Measurements from ENCODE around the gene TTC3. TPM values are rescaled to one million over a fixed set of nuclear protein-coding genes. Genes with fewer than 3 reads are reported as not detected.
"Not testable (repeated sequence)": the region's sequence is repeated elsewhere in the genome, so short reads cannot be mapped to it uniquely, and the experiment has no call there.

Gene TTC3
- total RNA-seq, 2 experiments from 2014 or later, result 70.2 to 74.0 TPM

DNA sequence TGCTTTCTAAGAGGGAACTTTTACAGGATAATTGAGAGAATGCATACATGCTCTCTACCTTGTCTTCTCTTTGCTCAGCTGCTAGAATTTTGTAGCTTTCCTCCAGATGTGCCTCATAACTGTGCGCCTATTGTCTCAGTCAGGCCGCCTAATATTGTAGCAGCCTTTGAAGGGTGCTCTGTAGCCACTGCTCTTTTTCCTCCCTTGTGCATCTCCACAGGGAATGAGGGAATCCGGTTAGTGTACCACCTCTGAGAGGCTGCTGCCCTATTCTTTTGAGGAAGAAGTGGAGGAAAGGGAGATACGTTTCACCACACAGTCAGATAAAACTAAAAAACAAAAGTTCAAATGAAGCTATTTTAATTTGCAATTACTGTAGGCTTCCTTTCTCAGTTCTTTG, 22.8 kb downstream of the TTC3 start:
- DNase-seq, result no peak
- intact Hi-C loops (cut with micrococcal nuclease), result no loop called here
- POLR2A ChIA-PET, result interaction anchor here (0.7 kb wide), 1 partner anchor 90 kb away, joined by 3 read pairs; no protein-coding TSS in a partner anchor
- H3K36me3 Mint-ChIP-seq (ENCODE audit: low read depth), result peaks cover 23% of the 10 kb centered on the region
- no peaks in the 10 kb centered on the region for H3K9me3 Mint-ChIP-seq
- H3K27me3 Mint-ChIP-seq, result no peaks in the 10 kb centered on the region
- H3K4me3 Mint-ChIP-seq, result no peak overlapping the region
- no peaks in the 10 kb centered on the region for H3K4me1 Mint-ChIP-seq (ENCODE audit: low read depth)
- CTCF ChIA-PET, result interaction anchor here (0.9 kb wide), 1 partner anchor 21 kb away, joined by 3 read pairs; no protein-coding TSS in a partner anchor
- H3K27ac Mint-ChIP-seq, result no peak overlapping the region
- TF ChIP-seq, protein P1, sequence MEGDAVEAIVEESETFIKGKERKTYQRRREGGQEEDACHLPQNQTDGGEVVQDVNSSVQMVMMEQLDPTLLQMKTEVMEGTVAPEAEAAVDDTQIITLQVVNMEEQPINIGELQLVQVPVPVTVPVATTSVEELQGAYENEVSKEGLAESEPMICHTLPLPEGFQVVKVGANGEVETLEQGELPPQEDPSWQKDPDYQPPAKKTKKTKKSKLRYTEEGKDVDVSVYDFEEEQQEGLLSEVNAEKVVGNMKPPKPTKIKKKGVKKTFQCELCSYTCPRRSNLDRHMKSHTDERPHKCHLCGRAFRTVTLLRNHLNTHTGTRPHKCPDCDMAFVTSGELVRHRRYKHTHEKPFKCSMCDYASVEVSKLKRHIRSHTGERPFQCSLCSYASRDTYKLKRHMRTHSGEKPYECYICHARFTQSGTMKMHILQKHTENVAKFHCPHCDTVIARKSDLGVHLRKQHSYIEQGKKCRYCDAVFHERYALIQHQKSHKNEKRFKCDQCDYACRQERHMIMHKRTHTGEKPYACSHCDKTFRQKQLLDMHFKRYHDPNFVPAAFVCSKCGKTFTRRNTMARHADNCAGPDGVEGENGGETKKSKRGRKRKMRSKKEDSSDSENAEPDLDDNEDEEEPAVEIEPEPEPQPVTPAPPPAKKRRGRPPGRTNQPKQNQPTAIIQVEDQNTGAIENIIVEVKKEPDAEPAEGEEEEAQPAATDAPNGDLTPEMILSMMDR (IDR thresholded peaks at IDR 0.05), result no peak
- no peak for ATAC-seq

DNA sequence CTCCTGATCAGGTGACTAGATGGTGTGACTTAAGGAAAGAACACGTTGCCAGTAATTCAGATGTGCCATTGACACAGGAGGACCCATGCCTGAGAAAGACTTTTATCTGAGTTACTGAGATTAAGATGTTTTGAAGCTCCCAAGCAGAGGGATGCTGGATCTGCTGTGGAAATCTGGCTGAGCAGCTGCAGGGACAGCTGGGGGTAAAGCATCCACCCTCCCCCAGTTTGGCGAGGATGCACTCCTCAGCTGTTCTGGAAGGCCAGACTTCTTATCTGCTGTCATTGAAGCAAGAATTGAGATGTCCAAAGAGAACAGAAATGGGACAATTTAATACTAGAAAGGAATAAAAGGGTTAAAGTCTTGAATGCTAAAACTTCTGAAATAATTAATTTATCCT, 25.7 kb downstream of the TTC3 start:
- POLR2A ChIA-PET, result no interaction called here
- Mint-ChIP-seq H3K27ac (no peak overlapping the region), H3K9me3 (no peaks in the 10 kb centered on the region), H3K4me3 (no peak overlapping the region), H3K4me1 (ENCODE audit: low read depth) (no peaks in the 10 kb centered on the region), H3K36me3 (ENCODE audit: low read depth) (peaks cover 19% of the 10 kb centered on the region), H3K27me3 (no peaks in the 10 kb centered on the region)
- intact Hi-C loops (cut with micrococcal nuclease), result no loop called here
- CTCF ChIA-PET, result no interaction called here
- ATAC-seq (no peak), DNase-seq (no peak)
- TF ChIP-seq, protein P1 (IDR thresholded peaks at IDR 0.05), result no peak

DNA sequence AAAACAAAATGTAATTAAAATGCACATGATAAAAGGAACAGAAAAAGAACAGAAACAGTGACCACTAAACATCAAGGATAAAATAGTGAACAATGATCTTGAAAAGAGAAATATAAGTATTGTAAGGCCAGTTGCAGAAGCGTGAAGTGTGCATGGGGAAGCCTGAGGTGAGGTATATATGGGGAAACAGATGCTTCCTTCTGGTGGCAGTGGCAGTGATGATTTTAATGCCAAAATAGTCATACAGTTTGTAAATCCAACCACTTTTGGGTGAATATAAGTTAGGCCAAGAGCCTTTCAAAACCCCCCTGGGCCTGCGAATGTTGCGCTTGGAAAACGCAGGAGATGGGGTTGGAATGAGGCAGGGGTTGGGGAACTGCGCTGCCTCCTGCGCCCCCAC, 27.3 kb downstream of the TTC3 start:
- H3K27ac Mint-ChIP-seq, result no peak overlapping the region
- no peak for DNase-seq
- ATAC-seq, result no peak
- H3K4me3 Mint-ChIP-seq, result no peak overlapping the region
- peaks cover 2% of the 10 kb centered on the region for H3K4me1 Mint-ChIP-seq (ENCODE audit: low read depth)
- TF ChIP-seq, protein P1 (IDR thresholded peaks at IDR 0.05), result no peak
- intact Hi-C loops (cut with micrococcal nuclease), result no loop called here
- H3K36me3 Mint-ChIP-seq (ENCODE audit: low read depth), result peaks cover 16% of the 10 kb centered on the region
- CTCF ChIA-PET, result no interaction called here
- no peaks in the 10 kb centered on the region for H3K9me3 Mint-ChIP-seq
- POLR2A ChIA-PET, result no interaction called here
- no peaks in the 10 kb centered on the region for H3K27me3 Mint-ChIP-seq

DNA sequence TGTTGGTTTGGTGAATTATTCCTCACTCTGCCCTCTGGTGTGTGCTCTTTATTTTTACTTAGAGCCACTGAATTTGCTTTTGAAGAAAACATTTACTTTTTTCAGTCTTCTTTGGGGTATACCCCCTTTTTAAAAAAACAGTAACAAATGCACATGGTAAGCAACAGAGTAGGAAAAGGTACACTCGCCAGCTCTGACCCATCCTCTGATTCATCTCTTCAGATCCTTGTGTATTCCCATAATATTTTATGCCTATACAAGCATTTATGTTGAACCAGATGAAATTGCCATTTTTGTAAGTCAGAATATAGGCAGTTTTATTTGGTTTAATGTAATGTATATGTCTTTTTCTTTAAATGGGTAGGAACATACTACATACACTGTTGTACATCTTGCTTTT, 28.3 kb downstream of the TTC3 start:
- ATAC-seq (no peak), DNase-seq (no peak)
- Mint-ChIP-seq H3K36me3 (ENCODE audit: low read depth) (peaks cover 15% of the 10 kb centered on the region), H3K27me3 (no peaks in the 10 kb centered on the region), H3K4me3 (no peak overlapping the region), H3K4me1 (ENCODE audit: low read depth) (peaks cover 7% of the 10 kb centered on the region), H3K9me3 (no peaks in the 10 kb centered on the region), H3K27ac (no peak overlapping the region)
- ChIA-PET POLR2A (no interaction called here), CTCF (no interaction called here)
- TF ChIP-seq, protein P1 (IDR thresholded peaks at IDR 0.05), result no peak
- intact Hi-C loops (cut with micrococcal nuclease), result no loop called here

DNA sequence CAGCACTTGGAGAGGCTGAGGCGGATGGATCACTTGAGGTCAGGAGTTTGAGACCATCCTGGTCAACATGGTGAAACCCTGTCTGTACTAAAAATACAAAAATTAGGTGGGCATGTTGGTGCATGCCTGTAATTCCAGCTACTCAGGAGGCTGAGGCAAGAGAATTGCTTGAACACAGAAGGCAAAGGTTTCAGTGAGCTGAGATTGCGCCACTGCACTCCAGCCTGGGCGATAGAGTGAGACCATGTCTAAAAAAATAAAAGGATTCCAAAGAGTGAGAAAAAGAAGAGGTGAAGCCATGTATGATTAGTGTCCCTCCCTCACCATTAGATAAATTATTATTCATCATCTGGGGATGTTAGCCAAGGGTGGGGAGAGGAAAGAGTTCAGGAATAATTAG, 29.7 kb downstream of the TTC3 start:
- ATAC-seq; CTCF ChIA-PET; intact Hi-C loops (cut with micrococcal nuclease); H3K4me1 Mint-ChIP-seq (ENCODE audit: low read depth); DNase-seq; H3K4me3 Mint-ChIP-seq; H3K27me3 Mint-ChIP-seq; POLR2A ChIA-PET; H3K27ac Mint-ChIP-seq; H3K9me3 Mint-ChIP-seq: not testable (repeated sequence)
- peaks cover 19% of the 10 kb centered on the region for H3K36me3 Mint-ChIP-seq (ENCODE audit: low read depth)

DNA sequence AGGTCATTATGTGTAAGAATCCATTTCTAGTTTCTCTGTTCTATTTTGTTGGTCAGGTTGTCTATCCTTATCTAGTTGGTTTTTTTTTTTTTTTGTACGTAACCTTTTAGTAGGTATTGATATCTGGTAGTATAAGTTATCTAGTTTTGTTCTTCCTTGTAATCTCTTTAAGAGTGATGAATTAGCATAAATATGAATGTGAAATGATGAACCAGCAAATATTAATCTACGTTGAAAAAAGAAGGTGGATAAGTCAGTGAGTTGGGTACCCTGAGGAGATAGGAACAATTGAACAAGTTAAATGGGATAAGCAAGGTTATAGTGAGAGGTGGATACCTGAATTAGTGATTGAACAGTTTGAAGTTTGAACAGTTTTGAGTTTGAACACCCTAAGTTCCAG, 33.9 kb downstream of the TTC3 start:
- Mint-ChIP-seq H3K27me3 (no peaks in the 10 kb centered on the region), H3K27ac (no peak overlapping the region), H3K36me3 (ENCODE audit: low read depth) (peaks cover 37% of the 10 kb centered on the region), H3K9me3 (peaks cover 4% of the 10 kb centered on the region), H3K4me1 (ENCODE audit: low read depth) (peaks cover 7% of the 10 kb centered on the region), H3K4me3 (no peak overlapping the region)
- CTCF ChIA-PET, result no interaction called here
- intact Hi-C loops (cut with micrococcal nuclease), result no loop called here
- POLR2A ChIA-PET, result no interaction called here
- TF ChIP-seq, protein P1 (IDR thresholded peaks at IDR 0.05), result no peak
- ATAC-seq (no peak), DNase-seq (no peak)

DNA sequence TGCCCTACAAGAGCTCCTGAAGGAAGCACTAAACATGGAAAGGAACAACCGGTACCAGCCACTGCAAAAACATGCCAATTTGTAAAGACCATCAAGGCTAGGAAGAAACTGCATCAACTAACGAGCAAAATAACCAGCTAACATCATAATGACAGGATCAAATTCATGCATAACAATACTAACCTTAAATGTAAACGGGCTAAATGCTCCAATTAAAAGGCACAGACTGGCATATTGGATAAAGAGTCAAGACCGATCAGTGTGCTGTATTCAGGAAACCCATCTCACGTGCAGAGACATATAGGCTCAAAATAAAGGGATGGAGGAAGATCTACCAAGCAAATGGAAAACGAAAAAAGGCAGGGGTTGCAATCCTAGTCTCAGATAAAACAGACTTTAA, 38.0 kb downstream of the TTC3 start:
- H3K27ac Mint-ChIP-seq; POLR2A ChIA-PET; ATAC-seq; DNase-seq; H3K27me3 Mint-ChIP-seq; H3K4me3 Mint-ChIP-seq; H3K4me1 Mint-ChIP-seq (ENCODE audit: low read depth); intact Hi-C loops (cut with micrococcal nuclease); H3K9me3 Mint-ChIP-seq; CTCF ChIA-PET: not testable (repeated sequence)
- H3K36me3 Mint-ChIP-seq (ENCODE audit: low read depth), result peaks cover 44% of the 10 kb centered on the region

DNA sequence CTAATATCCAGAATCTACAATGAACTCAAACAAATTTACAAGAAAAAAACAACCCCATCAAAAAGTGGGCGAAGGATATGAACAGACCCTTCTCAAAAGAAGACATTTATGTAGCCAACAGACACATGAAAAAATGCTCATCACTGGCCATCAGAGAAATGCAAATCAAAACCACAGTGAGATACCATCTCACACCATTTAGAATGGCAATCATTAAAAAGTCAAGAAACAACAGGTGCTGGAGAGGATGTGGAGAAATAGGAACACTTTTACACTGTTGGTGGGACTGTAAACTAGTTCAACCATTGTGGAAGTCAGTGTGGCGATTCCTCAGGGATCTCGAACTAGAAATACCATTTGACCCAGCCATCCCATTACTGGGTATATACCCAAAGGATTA, 41.2 kb downstream of the TTC3 start:
- H3K27me3 Mint-ChIP-seq; ATAC-seq; H3K27ac Mint-ChIP-seq; H3K9me3 Mint-ChIP-seq; POLR2A ChIA-PET; CTCF ChIA-PET; H3K4me3 Mint-ChIP-seq; DNase-seq; intact Hi-C loops (cut with micrococcal nuclease): not testable (repeated sequence)
- peaks cover 30% of the 10 kb centered on the region for H3K36me3 Mint-ChIP-seq (ENCODE audit: low read depth)
- H3K4me1 Mint-ChIP-seq (ENCODE audit: low read depth), result peaks cover 15% of the 10 kb centered on the region
